Neural cell (in vitro differentiated cells): ENCODE data around the gene TEF. TPM values are rescaled to one million over a fixed set of nuclear protein-coding genes. Genes with fewer than 3 reads are reported as not detected.

Experiments used
- H2AFZ ChIP-seq: fragments of 200-600, 300-800 bp; sonication (generic), shearing (Covaris generic); 2 replicates; pipeline ENCODE4 v1.6.0; 2014; ENCODE audit warnings: low read depth, mild to moderate bottlenecking, antibody characterized with exemption, low read length, moderate library complexity
- H3F3A ChIP-seq: fragments of 200-600 bp; shearing (Covaris generic); 2 replicates; pipeline ENCODE4 v1.6.1; 2016; ENCODE audit warnings: mild to moderate bottlenecking, moderate library complexity, mixed read lengths, antibody characterized with exemption, low read length; ENCODE audit not compliant: insufficient read depth, poor library complexity, severe bottlenecking
- H3K27ac ChIP-seq: fragments of 200-600, 300-800 bp; sonication (generic), shearing (Covaris generic); 2 replicates; pipeline ENCODE4 v1.5.1; 2014; ENCODE audit warnings: mild to moderate bottlenecking, low read length, moderate library complexity
- H3K27me3 ChIP-seq: fragments of 300-800, 200-600 bp; sonication (generic), shearing (Covaris generic); 2 replicates; pipeline ENCODE4 v1.6.0; 2014; ENCODE audit warnings: mild to moderate bottlenecking, low read depth, low read length, moderate library complexity; ENCODE audit not compliant: insufficient read depth
- H3K36me3 ChIP-seq: fragments of 300-800, 200-600 bp; sonication (generic), shearing (Covaris generic); 2 replicates; pipeline ENCODE4 v1.5.1; 2014; ENCODE audit warnings: mild to moderate bottlenecking, antibody characterized with exemption, low read length, moderate library complexity; ENCODE audit not compliant: insufficient read depth
- H3K4me2 ChIP-seq: fragments of 300-800, 200-600 bp; sonication (generic), shearing (Covaris generic); 2 replicates; pipeline ENCODE4 v1.6.0; 2014; ENCODE audit warnings: mild to moderate bottlenecking, low read length
- H3K4me3 ChIP-seq: fragments of 300-800, 200-600 bp; sonication (generic), shearing (Covaris generic); 2 replicates; pipeline ENCODE4 v1.5.1; 2014; ENCODE audit warnings: mild to moderate bottlenecking, low read length, moderate library complexity
- H3K79me2 ChIP-seq: fragments of 200-600 bp; shearing (Covaris generic); replicated peaks from 2 replicates; pipeline ENCODE4 v1.6.0; 2014; ENCODE audit warnings: mild to moderate bottlenecking, low read length, moderate library complexity; ENCODE audit not compliant: insufficient read depth
- H3K9ac ChIP-seq: fragments of 300-800, 200-600 bp; sonication (generic), shearing (Covaris generic); 2 replicates; pipeline ENCODE4 v1.6.1; 2016; ENCODE audit warnings: mild to moderate bottlenecking, low read length, mixed read lengths
- H3K9me2 ChIP-seq: fragments of 200-600 bp; shearing (Covaris generic); 2 replicates; pipeline ENCODE4 v1.6.1; 2016; ENCODE audit warnings: mild to moderate bottlenecking, low read length, mixed read lengths; ENCODE audit not compliant: insufficient read depth
- H3K9me3 ChIP-seq: fragments of 200-600, 300-800 bp; sonication (generic), shearing (Covaris generic); 2 replicates; pipeline ENCODE4 v1.6.1; 2016; ENCODE audit warnings: mild to moderate bottlenecking, mixed run types, low read length, moderate library complexity, mixed read lengths
- H4K20me1 ChIP-seq: fragments of 200-600 bp; shearing (Covaris generic); 2 replicates; pipeline ENCODE4 v1.6.1; 2016; ENCODE audit warnings: mild to moderate bottlenecking, mixed run types; ENCODE audit not compliant: insufficient read depth
- EP300 ChIP-seq: fragments of 450-650 bp; conservative IDR thresholded peaks from 2 replicates; pipeline ENCODE4 v1.6.1; 2014; ENCODE audit warnings: antibody characterized with exemption, mild to moderate bottlenecking, moderate library complexity; ENCODE audit not compliant: poor library complexity, severe bottlenecking
- EZH2 ChIP-seq: fragments of 200-600, 300-800 bp; shearing (Covaris generic), sonication (generic); IDR thresholded peaks from 2 replicates; pipeline ENCODE4 v1.6.1; 2014; ENCODE audit warnings: antibody characterized with exemption, low read length, borderline replicate concordance, mild to moderate bottlenecking; ENCODE audit not compliant: insufficient read depth, poor library complexity, severe bottlenecking
- MXI1 ChIP-seq: fragments of 450-650 bp; conservative IDR thresholded peaks from 2 replicates; pipeline ENCODE4 v1.6.1; 2014; ENCODE audit warnings: antibody characterized with exemption, mild to moderate bottlenecking; ENCODE audit not compliant: poor library complexity, severe bottlenecking
- POLR2AphosphoS5 ChIP-seq: IDR thresholded peaks from 2 replicates; pipeline ENCODE4 v1.6.1; 2012
- RAD21 ChIP-seq: fragments of 450-650 bp; conservative IDR thresholded peaks from 2 replicates; pipeline ENCODE4 v1.6.1; 2014; ENCODE audit warnings: antibody characterized with exemption, mild to moderate bottlenecking, moderate library complexity
- SMC3 ChIP-seq: fragments of 450-650 bp; conservative IDR thresholded peaks from 2 replicates; pipeline ENCODE4 v1.6.1; 2014; ENCODE audit warnings: antibody characterized with exemption, mild to moderate bottlenecking, moderate library complexity; ENCODE audit not compliant: poor library complexity
- TAF1 ChIP-seq: IDR thresholded peaks from 2 replicates; pipeline ENCODE4 v1.6.1; 2012; ENCODE audit warnings: low read depth
- polyA plus RNA-seq: library from polyadenylated mRNA; depleted of rRNA; stranded (reverse); fragments of >200 nt; gene quantifications from 2 replicates; pipeline ENCODE4 v1.2.3, GENCODE V29; 2014
- TF ChIP-seq, protein P1 (sequence below): IDR thresholded peaks from 2 replicates; pipeline ENCODE4 v1.6.1; 2012; ENCODE audit warnings: borderline replicate concordance
- TF ChIP-seq, protein P2 (sequence below): fragments of 450-650 bp; IDR thresholded peaks from 2 replicates; pipeline ENCODE4 v1.5.1; 2014; ENCODE audit warnings: antibody characterized with exemption, mild to moderate bottlenecking, moderate library complexity; ENCODE audit not compliant: poor library complexity, severe bottlenecking

TEF gene
- polyA plus RNA-seq, 1 donor from 2014 or later, result 4.9 TPM

DNA sequence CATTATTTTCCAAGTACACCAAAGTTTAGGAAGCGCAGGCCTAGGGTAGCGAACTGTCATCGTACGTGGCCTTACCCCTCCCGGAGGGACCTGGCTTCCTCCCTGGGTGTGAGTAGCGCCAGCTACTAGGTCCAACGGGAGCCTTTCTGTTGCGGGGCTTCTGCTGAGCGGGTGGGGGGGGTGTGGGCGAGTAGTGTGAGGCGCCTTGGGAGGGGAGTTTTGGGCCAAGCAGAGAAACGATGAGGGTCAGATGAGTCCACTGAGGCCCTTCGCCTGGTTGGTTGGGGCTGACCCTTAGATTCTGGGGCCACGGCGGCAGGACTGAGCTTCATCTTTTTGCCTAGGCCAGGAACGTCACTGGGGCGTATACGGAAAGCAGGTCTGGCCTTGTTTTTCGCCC, 868 bp downstream of the TEF start:
- H2AFZ ChIP-seq, result peak overlapping the region; percentile 21
- peak overlapping the region; percentile 77 for H3K9ac ChIP-seq
- no peaks in the 10 kb centered on the region for H3K9me3 ChIP-seq
- no peaks in the 10 kb centered on the region for H3K36me3 ChIP-seq
- H3K27me3 ChIP-seq, result no peaks in the 10 kb centered on the region
- H3K79me2 ChIP-seq, result peaks cover 3% of the 10 kb centered on the region
- H3K4me2 ChIP-seq, result peak overlapping the region; percentile 73
- no peak overlapping the region for H3K27ac ChIP-seq
- no peaks in the 10 kb centered on the region for H3K9me2 ChIP-seq
- TF ChIP-seq EP300 (no peak), MXI1 (no peak), TAF1 (no peak), RAD21 (no peak), EZH2 (no peak), POLR2AphosphoS5 (no peak), SMC3 (no peak)
- TF ChIP-seq, protein P1, sequence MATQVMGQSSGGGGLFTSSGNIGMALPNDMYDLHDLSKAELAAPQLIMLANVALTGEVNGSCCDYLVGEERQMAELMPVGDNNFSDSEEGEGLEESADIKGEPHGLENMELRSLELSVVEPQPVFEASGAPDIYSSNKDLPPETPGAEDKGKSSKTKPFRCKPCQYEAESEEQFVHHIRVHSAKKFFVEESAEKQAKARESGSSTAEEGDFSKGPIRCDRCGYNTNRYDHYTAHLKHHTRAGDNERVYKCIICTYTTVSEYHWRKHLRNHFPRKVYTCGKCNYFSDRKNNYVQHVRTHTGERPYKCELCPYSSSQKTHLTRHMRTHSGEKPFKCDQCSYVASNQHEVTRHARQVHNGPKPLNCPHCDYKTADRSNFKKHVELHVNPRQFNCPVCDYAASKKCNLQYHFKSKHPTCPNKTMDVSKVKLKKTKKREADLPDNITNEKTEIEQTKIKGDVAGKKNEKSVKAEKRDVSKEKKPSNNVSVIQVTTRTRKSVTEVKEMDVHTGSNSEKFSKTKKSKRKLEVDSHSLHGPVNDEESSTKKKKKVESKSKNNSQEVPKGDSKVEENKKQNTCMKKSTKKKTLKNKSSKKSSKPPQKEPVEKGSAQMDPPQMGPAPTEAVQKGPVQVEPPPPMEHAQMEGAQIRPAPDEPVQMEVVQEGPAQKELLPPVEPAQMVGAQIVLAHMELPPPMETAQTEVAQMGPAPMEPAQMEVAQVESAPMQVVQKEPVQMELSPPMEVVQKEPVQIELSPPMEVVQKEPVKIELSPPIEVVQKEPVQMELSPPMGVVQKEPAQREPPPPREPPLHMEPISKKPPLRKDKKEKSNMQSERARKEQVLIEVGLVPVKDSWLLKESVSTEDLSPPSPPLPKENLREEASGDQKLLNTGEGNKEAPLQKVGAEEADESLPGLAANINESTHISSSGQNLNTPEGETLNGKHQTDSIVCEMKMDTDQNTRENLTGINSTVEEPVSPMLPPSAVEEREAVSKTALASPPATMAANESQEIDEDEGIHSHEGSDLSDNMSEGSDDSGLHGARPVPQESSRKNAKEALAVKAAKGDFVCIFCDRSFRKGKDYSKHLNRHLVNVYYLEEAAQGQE, result no peak
- TF ChIP-seq, protein P2, sequence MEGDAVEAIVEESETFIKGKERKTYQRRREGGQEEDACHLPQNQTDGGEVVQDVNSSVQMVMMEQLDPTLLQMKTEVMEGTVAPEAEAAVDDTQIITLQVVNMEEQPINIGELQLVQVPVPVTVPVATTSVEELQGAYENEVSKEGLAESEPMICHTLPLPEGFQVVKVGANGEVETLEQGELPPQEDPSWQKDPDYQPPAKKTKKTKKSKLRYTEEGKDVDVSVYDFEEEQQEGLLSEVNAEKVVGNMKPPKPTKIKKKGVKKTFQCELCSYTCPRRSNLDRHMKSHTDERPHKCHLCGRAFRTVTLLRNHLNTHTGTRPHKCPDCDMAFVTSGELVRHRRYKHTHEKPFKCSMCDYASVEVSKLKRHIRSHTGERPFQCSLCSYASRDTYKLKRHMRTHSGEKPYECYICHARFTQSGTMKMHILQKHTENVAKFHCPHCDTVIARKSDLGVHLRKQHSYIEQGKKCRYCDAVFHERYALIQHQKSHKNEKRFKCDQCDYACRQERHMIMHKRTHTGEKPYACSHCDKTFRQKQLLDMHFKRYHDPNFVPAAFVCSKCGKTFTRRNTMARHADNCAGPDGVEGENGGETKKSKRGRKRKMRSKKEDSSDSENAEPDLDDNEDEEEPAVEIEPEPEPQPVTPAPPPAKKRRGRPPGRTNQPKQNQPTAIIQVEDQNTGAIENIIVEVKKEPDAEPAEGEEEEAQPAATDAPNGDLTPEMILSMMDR, result no peak
- no peaks in the 10 kb centered on the region for H4K20me1 ChIP-seq
- H3F3A ChIP-seq, result no peaks in the 10 kb centered on the region
- H3K4me3 ChIP-seq, result peak overlapping the region; percentile 82

DNA sequence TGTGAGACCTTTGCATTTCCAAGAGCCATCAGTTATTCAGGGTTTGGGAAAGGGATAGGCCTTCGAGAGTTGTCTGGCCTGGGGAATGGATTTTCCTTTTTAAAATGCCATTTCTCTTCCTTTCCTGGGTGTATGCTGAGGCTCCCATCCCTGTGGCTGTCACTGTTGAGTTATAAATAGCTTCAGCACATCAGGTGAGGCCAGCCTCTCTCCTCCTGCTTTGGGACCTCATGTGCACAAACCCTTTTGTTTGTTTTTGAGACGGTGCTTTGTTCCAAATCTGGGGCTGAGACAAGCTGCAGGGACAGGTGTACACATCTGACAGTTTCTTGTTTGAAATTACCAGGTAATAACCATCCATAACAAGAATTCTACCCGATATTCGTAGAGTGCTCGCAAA, 1.3 kb downstream of the TEF start:
- Histone ChIP-seq H3K9me2 (no peaks in the 10 kb centered on the region), H3K36me3 (no peaks in the 10 kb centered on the region), H3K27me3 (no peaks in the 10 kb centered on the region), H3K4me2 (peak overlapping the region; percentile 73), H2AFZ (no peak overlapping the region), H3K27ac (no peak overlapping the region), H3K9ac (peak overlapping the region; percentile 77), H3K9me3 (no peaks in the 10 kb centered on the region), H3K4me3 (peak overlapping the region; percentile 82), H4K20me1 (no peaks in the 10 kb centered on the region), H3F3A (no peaks in the 10 kb centered on the region), H3K79me2 (peaks cover 3% of the 10 kb centered on the region)
- TF ChIP-seq, protein P1, result no peak
- no peak for TF ChIP-seq MXI1
- no peak for TF ChIP-seq EP300
- no peak for TF ChIP-seq EZH2
- no peak for TF ChIP-seq RAD21
- TF ChIP-seq POLR2AphosphoS5, result no peak
- TF ChIP-seq, protein P2, result no peak
- no peak for TF ChIP-seq TAF1
- TF ChIP-seq SMC3, result no peak
